NOMO-1 (cell line): Measurements from ENCODE around the gene MIEN1.
"Not testable (repeated sequence)": the region's sequence is repeated elsewhere in the genome, so short reads cannot be mapped to it uniquely, and the experiment has no call there.

ENCODE experiments used
- DNase-seq, 2 experiments: peaks; one replicate each; lab custom pipeline; 2025; ENCODE audit not compliant: unreplicated experiment in 2 of 2; lab: John Stamatoyannopoulos, UW

The MIEN1 gene

GRCh38 chr17:39730095-39730921 lies at the start of gene MIEN1:
Gene MIEN1 (minus strand): TSS chr17:39730532. CDS start chr17:39730495, 37 bp downstream.
- peak; percentile 69 to 83 for DNase-seq

GRCh38 chr17:39777534-39778365 lies 47.4 kb upstream of the MIEN1 start:
- peak in 1 of 2 experiments; percentile 38 for DNase-seq

- DNase-seq, result no peak
These were observed 45.9 kb upstream of the MIEN1 start for GRCh38 chr17:39776252-39776651.

GRCh38 chr17:39775031-39775430 lies 44.7 kb upstream of the MIEN1 start:
- no peak for DNase-seq

GRCh38 chr17:39774047-39774446 lies 43.7 kb upstream of the MIEN1 start:
- DNase-seq, result no peak

- no peak for DNase-seq
These were observed 42.9 kb upstream of the MIEN1 start for GRCh38 chr17:39772987-39773934.

- DNase-seq, result no peak
These were observed 42.1 kb upstream of the MIEN1 start for GRCh38 chr17:39772415-39772814.

GRCh38 chr17:39769974-39770587 lies 39.7 kb upstream of the MIEN1 start:
- no peak for DNase-seq

- no peak for DNase-seq
These were observed 36.8 kb upstream of the MIEN1 start for GRCh38 chr17:39767147-39767546.

- no peak for DNase-seq
These were observed 35.4 kb upstream of the MIEN1 start for GRCh38 chr17:39765766-39766165.

- no peak for DNase-seq
These were observed 34.8 kb upstream of the MIEN1 start for GRCh38 chr17:39765175-39765574.

GRCh38 chr17:39764171-39764570 lies 33.8 kb upstream of the MIEN1 start:
- not testable (repeated sequence) for DNase-seq

GRCh38 chr17:39763051-39763820 lies 32.9 kb upstream of the MIEN1 start:
- DNase-seq, result no peak

- no peak for DNase-seq
These were observed 31.6 kb upstream of the MIEN1 start for GRCh38 chr17:39761861-39762496.

GRCh38 chr17:39759204-39759603 lies 28.9 kb upstream of the MIEN1 start:
- DNase-seq, result no peak

GRCh38 chr17:39757931-39758873 lies 27.9 kb upstream of the MIEN1 start:
- peak in 1 of 2 experiments; percentile 12 for DNase-seq

- DNase-seq, result no peak
These were observed 26.9 kb upstream of the MIEN1 start for GRCh38 chr17:39757176-39757662.
